NCI-H82 (cell line): ENCODE measurements around the gene SLC18A3.

Source experiments
- DNase-seq: peaks from one replicate; lab custom pipeline; 2025; lab: John Stamatoyannopoulos, UW

Gene SLC18A3

GRCh38 chr10:49627644-49628247, 17.6 kb downstream of the SLC18A3 start:
- DNase-seq, result no peak

- DNase-seq, result no peak
Observed at GRCh38 chr10:49628599-49628998, 18.5 kb downstream of the SLC18A3 start.

- peak; percentile 97 for DNase-seq
Observed at GRCh38 chr10:49629431-49629881, 19.3 kb downstream of the SLC18A3 start.

GRCh38 chr10:49631975-49632374, 21.9 kb downstream of the SLC18A3 start:
- no peak for DNase-seq

- peak; percentile 40 for DNase-seq
Observed at GRCh38 chr10:49632406-49633317, 22.6 kb downstream of the SLC18A3 start.

GRCh38 chr10:49633327-49634068, 23.4 kb downstream of the SLC18A3 start:
- peak; percentile 95 for DNase-seq

GRCh38 chr10:49634069-49634660, 24.1 kb downstream of the SLC18A3 start:
- DNase-seq, result no peak

GRCh38 chr10:49642311-49642710, 32.2 kb downstream of the SLC18A3 start:
- no peak for DNase-seq

- DNase-seq, result no peak
Observed at GRCh38 chr10:49643241-49644034, 33.3 kb downstream of the SLC18A3 start.

GRCh38 chr10:49644035-49644646, 34.0 kb downstream of the SLC18A3 start:
- DNase-seq, result no peak

- no peak for DNase-seq
Observed at GRCh38 chr10:49645417-49645816, 35.3 kb downstream of the SLC18A3 start.

GRCh38 chr10:49645871-49646870, 36.1 kb downstream of the SLC18A3 start:
- no peak for DNase-seq

GRCh38 chr10:49647554-49647953, 37.4 kb downstream of the SLC18A3 start:
- no peak for DNase-seq

- DNase-seq, result no peak
Observed at GRCh38 chr10:49647985-49648795, 38.1 kb downstream of the SLC18A3 start.

- no peak for DNase-seq
Observed at GRCh38 chr10:49649294-49649693, 39.2 kb downstream of the SLC18A3 start.

- DNase-seq, result no peak
Observed at GRCh38 chr10:49649936-49650723, 40.0 kb downstream of the SLC18A3 start.

GRCh38 chr10:49650724-49651034, 40.6 kb downstream of the SLC18A3 start:
- no peak for DNase-seq
